Hepatocyte (in vitro differentiated cells): Measurements from ENCODE around the gene FRA10AC1.

Experiments used
- EZH2 ChIP-seq: fragments of 200-600 bp; sonication (generic); IDR thresholded peaks from 2 replicates; pipeline ENCODE4 v1.6.1; 2016; ENCODE audit warnings: antibody characterized with exemption, mild to moderate bottlenecking, borderline replicate concordance
- TF ChIP-seq, protein P1 (sequence below): fragments of 200-600 bp; sonication (generic); IDR thresholded peaks from 2 replicates; pipeline ENCODE4 v1.5.1; 2016; ENCODE audit warnings: antibody characterized with exemption, mild to moderate bottlenecking; ENCODE audit not compliant: poor library complexity

DNA sequence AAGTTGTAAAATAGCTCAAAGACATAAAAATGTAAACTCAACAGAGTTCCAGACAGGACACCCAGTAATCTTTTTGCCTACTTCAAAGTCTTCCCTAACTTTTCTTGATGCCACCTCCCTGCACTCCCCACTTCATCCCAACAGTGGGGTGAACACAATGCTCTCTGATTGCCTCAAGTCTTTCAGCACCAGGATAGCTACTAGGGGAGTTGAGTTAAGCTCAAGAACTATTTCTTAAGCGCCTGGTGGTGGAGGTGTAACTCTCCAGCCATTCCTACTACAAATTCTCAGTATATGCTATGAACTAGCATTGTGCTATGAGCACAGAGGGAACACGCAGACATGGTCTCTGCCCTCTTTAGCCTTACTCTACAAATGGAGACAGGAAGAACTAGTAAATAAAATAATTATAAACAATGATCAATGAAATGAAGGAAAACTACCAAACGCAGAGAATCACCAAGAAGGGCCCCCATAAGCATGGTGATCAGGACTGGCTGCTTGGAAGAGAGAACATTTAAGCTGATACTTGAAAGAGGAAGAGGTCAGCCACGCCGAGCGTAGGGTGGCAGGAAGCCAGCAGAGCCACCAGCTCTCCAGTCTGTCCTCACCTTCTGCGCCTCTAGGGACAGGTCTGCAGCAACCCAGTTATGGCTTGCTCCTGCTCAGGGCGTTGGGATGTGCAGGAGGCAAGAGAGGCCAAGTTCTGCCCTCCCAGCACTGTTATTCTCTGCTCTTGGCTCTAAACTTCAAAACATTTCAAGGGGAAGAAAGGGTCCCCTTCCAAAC is 16.7 kb upstream of the FRA10AC1 start:
- TF ChIP-seq, protein P1, sequence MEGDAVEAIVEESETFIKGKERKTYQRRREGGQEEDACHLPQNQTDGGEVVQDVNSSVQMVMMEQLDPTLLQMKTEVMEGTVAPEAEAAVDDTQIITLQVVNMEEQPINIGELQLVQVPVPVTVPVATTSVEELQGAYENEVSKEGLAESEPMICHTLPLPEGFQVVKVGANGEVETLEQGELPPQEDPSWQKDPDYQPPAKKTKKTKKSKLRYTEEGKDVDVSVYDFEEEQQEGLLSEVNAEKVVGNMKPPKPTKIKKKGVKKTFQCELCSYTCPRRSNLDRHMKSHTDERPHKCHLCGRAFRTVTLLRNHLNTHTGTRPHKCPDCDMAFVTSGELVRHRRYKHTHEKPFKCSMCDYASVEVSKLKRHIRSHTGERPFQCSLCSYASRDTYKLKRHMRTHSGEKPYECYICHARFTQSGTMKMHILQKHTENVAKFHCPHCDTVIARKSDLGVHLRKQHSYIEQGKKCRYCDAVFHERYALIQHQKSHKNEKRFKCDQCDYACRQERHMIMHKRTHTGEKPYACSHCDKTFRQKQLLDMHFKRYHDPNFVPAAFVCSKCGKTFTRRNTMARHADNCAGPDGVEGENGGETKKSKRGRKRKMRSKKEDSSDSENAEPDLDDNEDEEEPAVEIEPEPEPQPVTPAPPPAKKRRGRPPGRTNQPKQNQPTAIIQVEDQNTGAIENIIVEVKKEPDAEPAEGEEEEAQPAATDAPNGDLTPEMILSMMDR, result no peak
- no peak for TF ChIP-seq EZH2
